GM23338 (cell line): ENCODE measurements around the gene GIMAP6. TPM values are rescaled to one million over a fixed set of nuclear protein-coding genes. Genes with fewer than 3 reads are reported as not detected.

Experiments
- ATAC-seq: fragments of 200-7000 bp; cut with Tn5 transposase; 3 replicates; pipeline ENCODE4 v1.9.1; 2020
- DNase-seq: peaks from one replicate; pipeline ENCODE4 v3.0.0-alpha.2; 2015; ENCODE audit warnings: low spot score
- H2AFZ ChIP-seq: fragments of 200-600 bp; sonication (generic); 2 replicates; pipeline ENCODE4 v1.8.0; 2016; ENCODE audit warnings: antibody characterized with exemption, mild to moderate bottlenecking, moderate library complexity
- H3F3A ChIP-seq: fragments of 200-600 bp; sonication (generic); replicated peaks from 2 replicates; pipeline ENCODE4 v1.8.0; 2017; ENCODE audit warnings: antibody characterized with exemption, mixed run types, low read depth
- H3K27ac ChIP-seq: fragments of 200-600 bp; sonication (generic); 2 replicates; pipeline ENCODE4 v1.6.1; 2016; ENCODE audit warnings: low read depth
- H3K27me3 ChIP-seq: fragments of 200-600 bp; sonication (generic); 2 replicates; pipeline ENCODE4 v1.8.0; 2016; ENCODE audit warnings: mild to moderate bottlenecking, mixed run types, moderate library complexity; ENCODE audit not compliant: insufficient read depth
- H3K36me3 ChIP-seq: fragments of 200-600 bp; sonication (generic); 2 replicates; pipeline ENCODE4 v1.8.0; 2016; ENCODE audit warnings: mild to moderate bottlenecking; ENCODE audit not compliant: insufficient read depth
- H3K4me1 ChIP-seq: fragments of 200-600 bp; sonication (generic); 2 replicates; pipeline ENCODE4 v1.8.0; 2016; ENCODE audit warnings: mild to moderate bottlenecking, moderate library complexity; ENCODE audit not compliant: insufficient read depth
- H3K4me2 ChIP-seq: fragments of 200-600 bp; sonication (generic); 2 replicates; pipeline ENCODE4 v1.7.1; 2017; ENCODE audit warnings: mixed run types
- H3K4me3 ChIP-seq: fragments of 200-600 bp; sonication (generic); 2 replicates; pipeline ENCODE4 v1.6.1; 2016; ENCODE audit warnings: mixed run types
- H3K79me2 ChIP-seq: fragments of 200-600 bp; sonication (generic); replicated peaks from 2 replicates; pipeline ENCODE4 v1.8.0; 2017; ENCODE audit warnings: mild to moderate bottlenecking; ENCODE audit not compliant: insufficient read depth
- H3K9me2 ChIP-seq: fragments of 200-600 bp; sonication (generic); 2 replicates; pipeline ENCODE4 v1.8.0; 2017; ENCODE audit not compliant: insufficient read depth
- H4K20me1 ChIP-seq: fragments of 200-600 bp; sonication (generic); replicated peaks from 2 replicates; pipeline ENCODE4 v1.8.0; 2017; ENCODE audit warnings: mild to moderate bottlenecking; ENCODE audit not compliant: insufficient read depth
- H3K27ac Mint-ChIP-seq: 2 replicates; pipeline ENCODE4 v1.8.0; 2020; ENCODE audit warnings: inconsistent platforms, mild to moderate bottlenecking, moderate library complexity, mixed read lengths
- H3K27me3 Mint-ChIP-seq: 3 replicates; pipeline ENCODE4 v1.8.0; 2022; ENCODE audit warnings: low read depth, mild to moderate bottlenecking, moderate library complexity, mixed read lengths, inconsistent platforms; ENCODE audit not compliant: insufficient read depth, poor library complexity
- H3K36me3 Mint-ChIP-seq: 3 replicates; pipeline ENCODE4 v1.8.0; 2021; ENCODE audit warnings: low read depth, mild to moderate bottlenecking, inconsistent platforms, moderate library complexity, mixed read lengths
- H3K4me1 Mint-ChIP-seq: 3 replicates; pipeline ENCODE4 v1.8.0; 2020; ENCODE audit warnings: mild to moderate bottlenecking, inconsistent platforms, mixed read lengths
- H3K4me3 Mint-ChIP-seq: 3 replicates; pipeline ENCODE4 v1.8.0; 2021; ENCODE audit warnings: moderate library complexity, mild to moderate bottlenecking, inconsistent platforms, mixed read lengths
- H3K9me3 Mint-ChIP-seq: 3 replicates; pipeline ENCODE4 v1.8.0; 2020; ENCODE audit warnings: moderate library complexity, mild to moderate bottlenecking, inconsistent platforms, mixed read lengths
- CREB1 ChIP-seq: fragments of 250-450 bp; sonication (Bioruptor Pico); IDR thresholded peaks from 2 replicates; pipeline ENCODE4 v1.5.0; 2020; ENCODE audit warnings: low read depth, mild to moderate bottlenecking, moderate library complexity
- EZH2 ChIP-seq: fragments of 200-600 bp; sonication (generic); IDR thresholded peaks from one replicate; pipeline ENCODE4 v1.8.0; 2017; ENCODE audit warnings: antibody characterized with exemption, mild to moderate bottlenecking, low read depth; ENCODE audit not compliant: unreplicated experiment
- EZH2phosphoT487 ChIP-seq: fragments of 200-600 bp; sonication (generic); IDR thresholded peaks from one replicate; pipeline ENCODE4 v1.8.1; 2018; ENCODE audit warnings: antibody characterized with exemption; ENCODE audit not compliant: unreplicated experiment
- JUNB ChIP-seq: IDR thresholded peaks from one replicate; pipeline ENCODE4 v1.6.1; 2016; ENCODE audit warnings: antibody characterized with exemption; ENCODE audit not compliant: unreplicated experiment
- NANOG ChIP-seq: IDR thresholded peaks from 2 replicates; pipeline ENCODE4 v1.6.1; 2016; ENCODE audit warnings: antibody characterized with exemption, borderline replicate concordance
- POLR2AphosphoS5 ChIP-seq: IDR thresholded peaks from 2 replicates; pipeline ENCODE4 v1.6.1; 2016; ENCODE audit warnings: antibody characterized with exemption, low read depth
- STAT1 ChIP-seq: IDR thresholded peaks from one replicate; pipeline ENCODE4 v1.6.1; 2016; ENCODE audit warnings: antibody characterized with exemption; ENCODE audit not compliant: unreplicated experiment
- ZNF114 ChIP-seq: fragments of 250-450 bp; sonication (Bioruptor Pico); IDR thresholded peaks from 2 replicates; pipeline ENCODE4 v1.5.0; 2020; ENCODE audit warnings: mild to moderate bottlenecking, moderate library complexity
- ZNF331 ChIP-seq: fragments of 250-450 bp; sonication (Bioruptor Pico); IDR thresholded peaks from 2 replicates; pipeline ENCODE4 v1.5.0; 2020; ENCODE audit warnings: low read depth, mild to moderate bottlenecking, moderate library complexity
- polyA plus RNA-seq: library from polyadenylated mRNA; unstranded; fragments of >200 nt; fragmentation: Nextera tagmentation; extraction: Ambion mirVana; gene quantifications from 2 replicates; pipeline ENCODE4 v1.2.1, GENCODE V29; 2016
- total RNA-seq: library from RNA; depleted of rRNA; stranded (reverse); fragments of >200 nt; shearing (Covaris generic); gene quantifications from 2 replicates; pipeline ENCODE4 v1.2.3, GENCODE V29; 2014
- TF ChIP-seq, protein P1 (sequence below): IDR thresholded peaks from 2 replicates; pipeline ENCODE4 v1.6.1; 2016; ENCODE audit warnings: antibody characterized with exemption
- TF ChIP-seq, protein P2 (sequence below), 2 experiments: fragments of 200-600 bp in 1 of 2; sonication (generic) in 1 of 2; conservative IDR thresholded peaks; 2 replicates each; pipeline versions ENCODE4 v1.5.1 to v1.6.1; 2016 to 2017; ENCODE audit warnings: antibody characterized with exemption in 2 of 2, low read depth in 2 of 2, mild to moderate bottlenecking in 2 of 2, moderate library complexity in 1 of 2
- TF ChIP-seq, protein P3 (sequence below): fragments of 250-450 bp; sonication (Bioruptor Pico); IDR thresholded peaks from 2 replicates; pipeline ENCODE4 v1.5.0; 2020; ENCODE audit warnings: mild to moderate bottlenecking, moderate library complexity

The GIMAP6 gene
- total and polyA plus RNA-seq, 2 experiments from 2014 or later, result not detected

DNA sequence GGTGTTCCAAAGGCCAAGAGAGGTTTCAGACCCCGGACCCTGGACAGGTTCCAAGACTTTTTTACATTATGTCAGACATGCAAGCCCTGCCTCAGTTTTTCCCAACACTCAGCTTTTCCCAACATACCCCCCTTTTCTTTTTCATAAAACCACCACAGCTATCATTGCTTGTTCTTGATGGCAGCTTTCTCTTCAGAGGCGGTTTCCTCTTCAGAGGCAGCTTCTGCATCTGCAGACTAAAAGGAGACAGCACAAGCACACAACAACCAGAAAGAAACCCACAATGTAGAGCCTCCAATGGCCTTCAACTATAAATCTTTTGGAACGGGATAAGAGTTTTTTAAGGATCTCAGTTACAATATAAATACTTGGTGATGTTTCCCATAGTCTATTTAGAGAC, 19.3 kb downstream of the GIMAP6 start:
- no peak for ATAC-seq
- no peaks in the 10 kb centered on the region for H4K20me1 ChIP-seq
- no peak overlapping the region for H3K4me3 ChIP-seq
- Mint-ChIP-seq H3K36me3 (no peaks in the 10 kb centered on the region), H3K4me3 (no peak overlapping the region), H3K27ac (no peak overlapping the region), H3K27me3 (no peaks in the 10 kb centered on the region), H3K4me1 (no peaks in the 10 kb centered on the region), H3K9me3 (peaks cover 4% of the 10 kb centered on the region; the same call in 1 of the 3 replicates)
- no peaks in the 10 kb centered on the region for H3K36me3 ChIP-seq
- H3K9me2 ChIP-seq, result peaks cover 19% of the 10 kb centered on the region; the same call in 1 of the 2 replicates
- H2AFZ ChIP-seq, result no peak overlapping the region
- TF ChIP-seq EZH2 (no peak), ZNF331 (CRISPR knock-in tag) (no peak), ZNF114 (CRISPR knock-in tag) (no peak), CREB1 (CRISPR knock-in tag) (no peak), JUNB (no peak), STAT1 (no peak)
- no peak overlapping the region for H3K27ac ChIP-seq
- no peaks in the 10 kb centered on the region for H3K4me1 ChIP-seq
- DNase-seq, result no peak
- no peaks in the 10 kb centered on the region for H3K79me2 ChIP-seq
- H3K27me3 ChIP-seq, result no peaks in the 10 kb centered on the region
- no peak overlapping the region for H3K4me2 ChIP-seq
- no peaks in the 10 kb centered on the region for H3F3A ChIP-seq

DNA sequence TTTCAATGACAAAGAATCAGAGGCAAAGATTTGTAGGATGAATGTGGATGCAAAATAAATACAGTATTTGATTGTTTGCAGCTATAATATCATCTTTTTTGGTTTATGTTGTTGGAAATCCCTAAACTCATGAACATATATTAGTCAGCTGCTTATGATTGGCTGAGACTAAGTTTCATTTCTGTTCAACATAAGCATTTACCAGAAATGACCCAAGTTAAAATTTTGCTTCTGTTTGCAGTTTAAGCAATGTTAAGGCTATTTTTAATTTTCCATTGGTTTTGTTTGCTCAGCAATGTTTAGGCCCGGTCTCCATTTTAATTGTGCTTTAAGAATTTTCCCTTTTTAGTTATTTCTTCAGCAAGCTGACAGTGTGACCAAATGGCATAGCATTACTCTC, 22.0 kb downstream of the GIMAP6 start:
- Mint-ChIP-seq H3K27me3 (peaks cover 3% of the 10 kb centered on the region), H3K9me3 (peaks cover 30% of the 10 kb centered on the region), H3K27ac (no peak overlapping the region), H3K4me1 (no peaks in the 10 kb centered on the region), H3K4me3 (no peak overlapping the region), H3K36me3 (peaks cover 2% of the 10 kb centered on the region; the same call in 1 of the 3 replicates)
- Histone ChIP-seq H3K36me3 (no peaks in the 10 kb centered on the region), H3K79me2 (no peaks in the 10 kb centered on the region), H3K27me3 (no peaks in the 10 kb centered on the region), H3K4me3 (no peak overlapping the region), H3K4me1 (no peaks in the 10 kb centered on the region), H3F3A (no peaks in the 10 kb centered on the region), H3K9me2 (peaks cover 13% of the 10 kb centered on the region; the same call in 1 of the 2 replicates), H3K4me2 (no peak overlapping the region), H3K27ac (no peak overlapping the region), H4K20me1 (no peaks in the 10 kb centered on the region), H2AFZ (no peak overlapping the region)
- DNase-seq (no peak), ATAC-seq (no peak)
- TF ChIP-seq EZH2 (no peak), ZNF114 (CRISPR knock-in tag) (no peak), STAT1 (no peak), EZH2phosphoT487 (no peak), CREB1 (CRISPR knock-in tag) (no peak), NANOG (no peak), JUNB (no peak), ZNF331 (CRISPR knock-in tag) (no peak), POLR2AphosphoS5 (no peak)
- TF ChIP-seq, protein P1, sequence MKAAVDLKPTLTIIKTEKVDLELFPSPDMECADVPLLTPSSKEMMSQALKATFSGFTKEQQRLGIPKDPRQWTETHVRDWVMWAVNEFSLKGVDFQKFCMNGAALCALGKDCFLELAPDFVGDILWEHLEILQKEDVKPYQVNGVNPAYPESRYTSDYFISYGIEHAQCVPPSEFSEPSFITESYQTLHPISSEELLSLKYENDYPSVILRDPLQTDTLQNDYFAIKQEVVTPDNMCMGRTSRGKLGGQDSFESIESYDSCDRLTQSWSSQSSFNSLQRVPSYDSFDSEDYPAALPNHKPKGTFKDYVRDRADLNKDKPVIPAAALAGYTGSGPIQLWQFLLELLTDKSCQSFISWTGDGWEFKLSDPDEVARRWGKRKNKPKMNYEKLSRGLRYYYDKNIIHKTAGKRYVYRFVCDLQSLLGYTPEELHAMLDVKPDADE, result no peak
- TF ChIP-seq, protein P2, sequence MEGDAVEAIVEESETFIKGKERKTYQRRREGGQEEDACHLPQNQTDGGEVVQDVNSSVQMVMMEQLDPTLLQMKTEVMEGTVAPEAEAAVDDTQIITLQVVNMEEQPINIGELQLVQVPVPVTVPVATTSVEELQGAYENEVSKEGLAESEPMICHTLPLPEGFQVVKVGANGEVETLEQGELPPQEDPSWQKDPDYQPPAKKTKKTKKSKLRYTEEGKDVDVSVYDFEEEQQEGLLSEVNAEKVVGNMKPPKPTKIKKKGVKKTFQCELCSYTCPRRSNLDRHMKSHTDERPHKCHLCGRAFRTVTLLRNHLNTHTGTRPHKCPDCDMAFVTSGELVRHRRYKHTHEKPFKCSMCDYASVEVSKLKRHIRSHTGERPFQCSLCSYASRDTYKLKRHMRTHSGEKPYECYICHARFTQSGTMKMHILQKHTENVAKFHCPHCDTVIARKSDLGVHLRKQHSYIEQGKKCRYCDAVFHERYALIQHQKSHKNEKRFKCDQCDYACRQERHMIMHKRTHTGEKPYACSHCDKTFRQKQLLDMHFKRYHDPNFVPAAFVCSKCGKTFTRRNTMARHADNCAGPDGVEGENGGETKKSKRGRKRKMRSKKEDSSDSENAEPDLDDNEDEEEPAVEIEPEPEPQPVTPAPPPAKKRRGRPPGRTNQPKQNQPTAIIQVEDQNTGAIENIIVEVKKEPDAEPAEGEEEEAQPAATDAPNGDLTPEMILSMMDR (conservative IDR thresholded peaks at IDR 0.05; ENCODE audit: low read depth in 2 of 2), result no peak
- TF ChIP-seq, protein P3, sequence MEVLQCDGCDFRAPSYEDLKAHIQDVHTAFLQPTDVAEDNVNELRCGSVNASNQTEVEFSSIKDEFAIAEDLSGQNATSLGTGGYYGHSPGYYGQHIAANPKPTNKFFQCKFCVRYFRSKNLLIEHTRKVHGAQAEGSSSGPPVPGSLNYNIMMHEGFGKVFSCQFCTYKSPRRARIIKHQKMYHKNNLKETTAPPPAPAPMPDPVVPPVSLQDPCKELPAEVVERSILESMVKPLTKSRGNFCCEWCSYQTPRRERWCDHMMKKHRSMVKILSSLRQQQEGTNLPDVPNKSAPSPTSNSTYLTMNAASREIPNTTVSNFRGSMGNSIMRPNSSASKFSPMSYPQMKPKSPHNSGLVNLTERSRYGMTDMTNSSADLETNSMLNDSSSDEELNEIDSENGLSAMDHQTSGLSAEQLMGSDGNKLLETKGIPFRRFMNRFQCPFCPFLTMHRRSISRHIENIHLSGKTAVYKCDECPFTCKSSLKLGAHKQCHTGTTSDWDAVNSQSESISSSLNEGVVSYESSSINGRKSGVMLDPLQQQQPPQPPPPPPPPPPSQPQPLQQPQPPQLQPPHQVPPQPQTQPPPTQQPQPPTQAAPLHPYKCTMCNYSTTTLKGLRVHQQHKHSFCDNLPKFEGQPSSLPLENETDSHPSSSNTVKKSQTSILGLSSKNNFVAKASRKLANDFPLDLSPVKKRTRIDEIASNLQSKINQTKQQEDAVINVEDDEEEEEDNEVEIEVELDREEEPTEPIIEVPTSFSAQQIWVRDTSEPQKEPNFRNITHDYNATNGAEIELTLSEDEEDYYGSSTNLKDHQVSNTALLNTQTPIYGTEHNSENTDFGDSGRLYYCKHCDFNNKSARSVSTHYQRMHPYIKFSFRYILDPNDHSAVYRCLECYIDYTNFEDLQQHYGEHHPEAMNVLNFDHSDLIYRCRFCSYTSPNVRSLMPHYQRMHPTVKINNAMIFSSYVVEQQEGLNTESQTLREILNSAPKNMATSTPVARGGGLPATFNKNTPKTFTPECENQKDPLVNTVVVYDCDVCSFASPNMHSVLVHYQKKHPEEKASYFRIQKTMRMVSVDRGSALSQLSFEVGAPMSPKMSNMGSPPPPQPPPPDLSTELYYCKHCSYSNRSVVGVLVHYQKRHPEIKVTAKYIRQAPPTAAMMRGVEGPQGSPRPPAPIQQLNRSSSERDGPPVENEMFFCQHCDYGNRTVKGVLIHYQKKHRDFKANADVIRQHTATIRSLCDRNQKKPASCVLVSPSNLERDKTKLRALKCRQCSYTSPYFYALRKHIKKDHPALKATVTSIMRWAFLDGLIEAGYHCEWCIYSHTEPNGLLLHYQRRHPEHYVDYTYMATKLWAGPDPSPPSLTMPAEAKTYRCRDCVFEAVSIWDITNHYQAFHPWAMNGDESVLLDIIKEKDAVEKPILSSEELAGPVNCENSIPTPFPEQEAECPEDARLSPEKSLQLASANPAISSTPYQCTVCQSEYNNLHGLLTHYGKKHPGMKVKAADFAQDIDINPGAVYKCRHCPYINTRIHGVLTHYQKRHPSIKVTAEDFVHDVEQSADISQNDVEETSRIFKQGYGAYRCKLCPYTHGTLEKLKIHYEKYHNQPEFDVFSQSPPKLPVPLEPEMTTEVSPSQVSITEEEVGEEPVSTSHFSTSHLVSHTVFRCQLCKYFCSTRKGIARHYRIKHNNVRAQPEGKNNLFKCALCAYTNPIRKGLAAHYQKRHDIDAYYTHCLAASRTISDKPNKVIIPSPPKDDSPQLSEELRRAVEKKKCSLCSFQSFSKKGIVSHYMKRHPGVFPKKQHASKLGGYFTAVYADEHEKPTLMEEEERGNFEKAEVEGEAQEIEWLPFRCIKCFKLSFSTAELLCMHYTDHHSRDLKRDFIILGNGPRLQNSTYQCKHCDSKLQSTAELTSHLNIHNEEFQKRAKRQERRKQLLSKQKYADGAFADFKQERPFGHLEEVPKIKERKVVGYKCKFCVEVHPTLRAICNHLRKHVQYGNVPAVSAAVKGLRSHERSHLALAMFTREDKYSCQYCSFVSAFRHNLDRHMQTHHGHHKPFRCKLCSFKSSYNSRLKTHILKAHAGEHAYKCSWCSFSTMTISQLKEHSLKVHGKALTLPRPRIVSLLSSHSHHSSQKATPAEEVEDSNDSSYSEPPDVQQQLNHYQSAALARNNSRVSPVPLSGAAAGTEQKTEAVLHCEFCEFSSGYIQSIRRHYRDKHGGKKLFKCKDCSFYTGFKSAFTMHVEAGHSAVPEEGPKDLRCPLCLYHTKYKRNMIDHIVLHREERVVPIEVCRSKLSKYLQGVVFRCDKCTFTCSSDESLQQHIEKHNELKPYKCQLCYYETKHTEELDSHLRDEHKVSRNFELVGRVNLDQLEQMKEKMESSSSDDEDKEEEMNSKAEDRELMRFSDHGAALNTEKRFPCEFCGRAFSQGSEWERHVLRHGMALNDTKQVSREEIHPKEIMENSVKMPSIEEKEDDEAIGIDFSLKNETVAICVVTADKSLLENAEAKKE (CRISPR knock-in tag), result no peak
